Activated T-cell treated with anti-CD3 and anti-CD28 coated beads for 4 hours (primary cell): ENCODE measurements around the gene PTPRK.

Experiments
- DNase-seq: peaks from one replicate; pipeline ENCODE4 v3.0.0-alpha.2; 2020

Gene PTPRK

DNA sequence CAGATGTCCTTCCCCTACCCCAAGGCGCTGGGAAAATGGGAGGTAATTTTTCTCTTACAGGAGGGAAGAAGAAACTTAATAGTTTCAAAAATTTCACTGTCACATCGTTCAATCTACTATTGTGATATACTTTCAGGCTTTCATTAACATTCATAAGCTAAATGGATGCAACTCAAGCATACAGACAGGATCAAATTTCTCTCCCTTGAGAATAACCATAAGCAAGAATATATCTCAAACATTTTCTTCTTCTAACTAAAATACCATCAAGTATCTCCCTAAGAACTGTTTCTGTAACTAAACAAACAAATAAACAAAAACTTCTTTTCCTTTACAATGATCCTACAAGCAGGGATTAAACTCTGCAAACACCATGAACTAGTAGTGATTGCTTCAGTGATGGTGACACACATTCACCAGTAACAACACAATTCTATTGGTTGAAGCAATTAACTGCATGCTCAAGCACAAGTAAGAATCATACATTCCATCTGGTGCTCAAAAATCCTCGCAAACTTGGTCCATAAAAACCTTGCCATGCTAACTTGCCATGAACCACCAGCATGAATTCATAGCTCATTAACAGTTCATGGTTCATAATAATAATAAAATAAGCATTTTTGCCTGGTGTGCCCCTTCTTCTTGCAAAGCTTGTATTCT is 183.8 kb downstream of the PTPRK start:
- no peak for DNase-seq

DNA sequence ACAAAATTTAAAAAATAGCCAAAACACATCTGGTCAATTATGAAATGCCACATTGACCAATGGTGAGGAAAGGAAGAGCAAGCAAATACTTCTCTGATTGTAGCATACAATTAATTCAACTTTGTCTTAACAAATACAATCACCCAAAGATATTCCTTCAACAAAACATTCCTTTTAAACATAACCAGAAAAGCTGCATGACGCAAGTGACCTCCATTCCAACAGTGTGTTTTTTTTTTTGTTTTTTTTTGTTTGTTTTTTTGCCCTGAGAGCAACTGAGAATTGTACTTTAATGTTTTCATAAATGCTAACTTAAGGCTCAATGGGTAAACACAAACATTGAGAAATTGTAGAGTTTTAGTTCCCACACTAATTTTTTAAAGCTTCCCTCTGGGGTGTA is 184.4 kb downstream of the PTPRK start:
- no peak for DNase-seq

DNA sequence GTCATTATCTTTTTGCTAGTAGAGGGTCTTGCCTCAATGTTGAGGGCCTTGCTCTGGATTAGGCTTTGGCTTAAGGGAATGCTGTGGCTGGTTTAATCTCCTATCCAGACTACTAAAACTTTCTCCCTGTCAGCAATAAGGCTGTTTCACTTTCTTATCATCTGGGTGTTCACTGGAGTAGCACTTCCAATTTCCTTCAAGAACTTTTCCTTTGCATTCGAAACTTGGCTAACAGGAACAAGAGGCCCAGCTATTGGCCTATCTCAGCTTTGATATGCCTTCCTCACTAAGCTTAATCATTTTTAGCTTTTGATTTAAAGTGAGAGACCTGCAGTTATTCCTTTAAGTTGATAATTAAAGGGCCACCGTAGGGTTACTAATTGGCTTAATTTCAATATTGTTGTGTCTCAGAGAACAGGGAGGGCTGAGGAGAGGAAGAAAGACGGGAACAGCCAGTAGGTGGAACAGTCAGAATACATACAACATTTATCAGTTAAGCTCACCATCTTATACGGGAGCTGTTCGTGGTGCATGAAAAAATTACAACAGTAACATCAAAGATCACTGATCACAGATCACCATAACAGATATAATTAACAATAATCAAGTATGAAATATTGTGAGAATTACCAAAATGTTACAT is 186.7 kb downstream of the PTPRK start:
- DNase-seq = no peak

DNA sequence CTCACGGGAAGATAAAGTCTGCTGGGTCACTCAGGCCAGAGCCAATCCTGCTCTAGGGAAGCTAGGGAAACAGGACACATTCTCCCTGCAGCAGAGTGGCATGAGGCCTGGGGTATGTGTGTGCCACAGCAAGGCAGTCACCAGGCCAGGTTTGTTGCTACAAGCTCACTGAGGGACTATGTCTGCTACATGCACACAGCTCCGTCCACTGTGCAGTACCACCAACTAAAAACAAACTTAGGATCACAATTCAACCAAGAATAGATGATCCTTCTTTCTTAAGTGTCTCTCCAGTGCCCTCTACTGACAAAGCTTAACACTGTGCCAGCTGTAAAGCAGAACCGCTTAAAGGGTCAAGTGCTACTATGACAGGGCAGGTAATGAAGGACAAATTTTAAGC is 192.5 kb downstream of the PTPRK start:
- peak; percentile 9 for DNase-seq

DNA sequence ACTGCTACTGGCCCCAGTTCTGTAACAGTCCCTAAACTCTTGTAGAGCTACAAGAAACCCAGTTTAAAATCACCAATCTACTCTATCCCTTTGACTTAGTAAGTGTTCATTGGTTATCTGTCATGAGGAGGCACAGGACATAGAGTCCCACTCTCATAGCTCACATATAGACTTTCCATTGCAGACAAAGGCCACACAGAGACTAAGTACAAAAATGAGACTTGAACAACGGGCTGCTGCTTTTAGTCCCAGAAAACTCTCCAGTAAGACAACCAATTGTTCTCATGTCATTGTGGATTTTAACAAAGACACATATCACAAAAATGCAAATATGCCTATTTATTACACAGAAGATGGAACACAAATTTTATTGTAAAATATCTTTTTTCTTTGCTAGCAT is 197.4 kb downstream of the PTPRK start:
- no peak for DNase-seq

DNA sequence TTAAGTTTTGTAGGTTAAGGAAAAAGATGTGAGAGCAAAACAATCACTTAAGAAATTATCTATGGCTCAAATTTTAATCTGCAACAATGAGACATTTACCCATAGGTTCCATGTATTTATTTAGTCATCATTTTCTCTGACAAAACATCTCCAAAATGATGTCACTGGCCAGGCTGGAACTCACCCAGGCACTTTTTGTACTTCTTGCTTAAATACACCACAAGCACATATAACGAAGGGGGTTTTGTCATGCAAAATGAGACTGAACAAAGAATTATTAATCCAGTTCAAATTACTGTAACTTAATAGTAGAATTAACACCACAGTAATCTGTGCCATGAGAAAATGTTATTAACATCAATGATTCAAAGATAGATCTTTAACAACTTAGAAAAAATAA is 200.5 kb downstream of the PTPRK start:
- no peak for DNase-seq

DNA sequence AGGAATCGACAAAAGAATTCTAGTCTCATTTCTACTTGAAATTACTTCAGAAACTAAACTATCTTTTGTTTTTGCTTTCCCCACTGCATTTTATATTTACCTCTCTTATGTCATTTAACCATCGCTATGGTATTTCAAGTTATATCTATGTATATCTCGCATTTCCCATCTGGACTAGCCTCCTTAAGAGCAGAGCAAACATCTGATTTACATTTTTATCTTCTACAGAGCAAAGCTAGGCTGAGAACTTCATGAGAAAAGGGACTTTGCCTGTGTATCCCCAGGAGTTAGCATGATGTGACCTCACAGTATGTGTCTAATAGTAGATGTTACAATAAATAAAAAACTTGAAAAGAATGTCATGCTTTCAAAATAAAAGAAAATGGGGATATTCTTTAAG is 201.2 kb downstream of the PTPRK start:
- DNase-seq = no peak

DNA sequence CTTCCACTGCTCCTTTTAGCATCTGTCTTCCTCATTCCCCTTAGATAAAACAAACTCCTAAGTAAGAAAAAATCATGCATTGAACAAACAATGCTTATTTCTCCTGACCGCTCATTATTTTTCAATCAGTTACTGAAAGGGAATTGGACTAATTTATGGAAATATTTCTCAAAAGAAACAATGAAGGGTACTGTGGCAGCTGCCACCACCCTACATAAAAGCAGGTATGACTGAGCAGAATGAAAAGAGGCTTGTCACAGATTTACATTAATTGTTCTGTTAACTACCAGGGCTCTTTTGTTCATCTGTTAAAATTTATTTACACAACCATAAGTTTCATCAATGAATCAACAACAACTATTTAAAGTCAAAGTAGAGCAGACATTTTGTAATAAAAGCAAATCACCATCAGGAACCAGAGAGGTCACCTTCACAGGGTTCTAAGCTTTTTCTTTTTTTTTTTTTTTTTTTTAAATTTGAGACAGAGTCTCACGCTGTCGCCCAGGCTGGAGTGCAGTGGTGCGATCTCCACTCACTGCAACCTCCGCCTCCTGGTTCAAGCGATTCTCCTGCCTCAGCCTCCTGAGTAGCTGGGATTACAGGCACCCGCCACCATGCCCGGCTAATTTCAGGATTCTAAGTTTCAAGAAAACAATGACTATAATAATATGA is 204.0 kb downstream of the PTPRK start:
- no peak for DNase-seq

DNA sequence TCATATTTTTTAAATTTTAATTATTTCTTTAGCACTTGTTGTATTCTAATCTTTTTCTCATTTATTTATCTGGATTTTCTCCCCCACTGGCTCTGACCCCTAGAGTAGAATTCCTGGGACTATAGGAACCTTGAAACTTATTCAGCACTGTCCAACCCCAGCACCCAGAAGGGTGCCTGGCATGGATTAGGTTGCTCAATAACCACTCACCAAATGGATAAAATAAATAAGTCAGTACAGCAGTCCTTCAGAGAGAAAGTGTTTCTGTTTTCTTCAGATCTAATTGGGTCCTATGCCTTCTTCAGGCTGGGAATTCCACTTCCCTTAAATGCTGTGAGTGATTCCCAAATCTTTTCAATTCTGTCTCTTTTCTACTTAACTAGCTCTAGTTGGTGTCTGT is 206.2 kb downstream of the PTPRK start:
- DNase-seq = no peak

DNA sequence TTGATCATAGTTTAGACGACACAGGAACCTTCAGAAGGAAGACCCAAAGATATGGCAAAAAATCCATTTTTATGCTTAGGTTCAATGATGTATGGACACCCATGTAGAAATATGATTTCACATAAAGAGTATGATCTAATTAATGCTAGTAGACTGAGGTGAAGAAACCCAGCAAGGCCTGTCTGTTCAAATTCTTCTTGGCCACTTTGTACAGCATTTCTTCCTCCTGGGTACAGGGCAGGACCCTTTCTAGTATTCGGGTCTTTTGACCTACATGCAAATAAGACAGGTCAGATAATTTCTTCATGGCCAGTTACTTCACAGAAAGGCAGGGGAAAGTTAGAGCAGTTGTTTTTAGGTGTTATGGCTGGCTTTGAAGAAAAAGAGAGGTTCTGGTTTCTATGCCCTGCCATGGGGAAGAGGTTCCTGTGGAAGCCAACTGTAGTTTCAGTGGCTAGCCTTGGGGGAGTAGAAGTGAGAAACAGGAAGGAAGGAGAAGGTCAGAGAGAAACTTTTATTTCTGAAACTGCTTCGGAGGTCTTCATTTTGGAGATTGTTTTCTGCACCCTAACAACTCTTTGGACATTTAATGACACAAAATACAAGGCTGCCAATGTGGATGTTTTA is 208.3 kb downstream of the PTPRK start:
- DNase-seq = no peak

DNA sequence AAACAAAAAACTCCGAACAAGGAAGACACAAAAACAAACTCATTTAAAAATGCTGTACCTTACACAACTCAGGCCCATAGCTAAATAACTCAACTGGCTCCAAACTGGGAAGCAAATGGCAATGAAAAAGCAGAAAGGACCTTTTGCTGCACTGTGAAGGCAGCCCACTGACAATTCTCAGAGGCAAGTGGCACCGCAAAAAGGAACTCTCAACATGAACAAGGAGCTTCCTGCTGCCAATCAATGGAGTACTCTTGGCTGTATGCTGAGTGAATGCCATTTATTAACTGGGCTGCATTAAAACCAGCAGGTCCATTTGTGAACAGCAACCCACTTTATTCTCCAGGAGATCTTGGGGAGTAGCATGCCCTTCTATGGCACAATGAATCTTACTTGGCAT is 209.9 kb downstream of the PTPRK start:
- no peak for DNase-seq

DNA sequence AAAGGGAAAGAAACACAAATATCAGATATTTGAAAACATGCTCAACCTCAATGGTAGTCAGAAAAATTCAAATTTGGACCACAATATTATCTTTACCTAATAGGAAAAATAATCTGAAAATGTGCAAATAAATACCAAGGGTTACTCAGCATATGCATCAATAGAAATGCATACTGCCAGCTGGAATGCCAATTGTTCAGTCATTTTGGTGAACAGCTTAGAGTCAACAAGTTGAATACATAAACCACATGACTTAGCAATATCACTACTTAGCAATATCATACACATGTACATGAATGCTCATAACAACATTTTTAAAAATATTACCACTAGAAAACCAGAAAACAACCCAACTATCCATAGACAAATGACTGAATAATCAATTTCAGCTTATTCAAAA is 212.7 kb downstream of the PTPRK start:
- DNase-seq = no peak

DNA sequence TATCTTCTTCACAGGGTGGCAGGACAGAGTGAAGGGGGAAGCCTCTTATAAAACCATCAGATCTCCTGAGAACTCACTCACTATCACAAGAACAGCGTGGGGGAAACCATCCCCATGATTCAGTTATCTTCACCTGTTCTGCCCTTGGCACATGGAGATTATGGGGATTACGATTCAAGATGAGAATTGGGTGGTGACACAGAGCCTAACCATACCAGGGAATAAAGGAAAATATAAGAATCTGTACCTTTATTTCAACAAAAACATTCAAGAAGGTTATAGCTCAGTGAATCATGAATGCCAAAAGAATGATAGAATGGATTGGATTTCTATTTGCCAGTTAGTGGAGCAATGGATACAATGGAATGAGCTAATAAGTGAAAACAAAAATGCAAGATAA is 214.4 kb downstream of the PTPRK start:
- no peak for DNase-seq

DNA sequence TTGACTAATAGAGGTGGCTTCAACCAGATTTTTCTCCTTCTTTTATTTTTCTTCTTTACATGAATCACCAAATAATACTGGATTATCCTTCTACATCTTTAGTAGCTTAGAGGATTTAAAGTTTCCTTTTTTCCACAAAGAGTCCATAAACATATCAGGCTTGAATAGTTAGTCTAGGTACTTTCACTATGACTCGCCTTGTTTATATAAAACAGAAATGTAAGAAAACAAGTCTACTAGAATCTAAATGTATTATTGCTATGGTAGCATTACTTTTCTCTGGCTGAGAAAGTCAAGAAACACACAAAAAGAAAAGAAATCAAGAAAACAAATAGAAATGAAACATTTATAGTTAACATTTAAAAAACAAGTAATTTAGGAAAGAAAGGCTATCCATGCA is 215.2 kb downstream of the PTPRK start:
- DNase-seq = no peak

DNA sequence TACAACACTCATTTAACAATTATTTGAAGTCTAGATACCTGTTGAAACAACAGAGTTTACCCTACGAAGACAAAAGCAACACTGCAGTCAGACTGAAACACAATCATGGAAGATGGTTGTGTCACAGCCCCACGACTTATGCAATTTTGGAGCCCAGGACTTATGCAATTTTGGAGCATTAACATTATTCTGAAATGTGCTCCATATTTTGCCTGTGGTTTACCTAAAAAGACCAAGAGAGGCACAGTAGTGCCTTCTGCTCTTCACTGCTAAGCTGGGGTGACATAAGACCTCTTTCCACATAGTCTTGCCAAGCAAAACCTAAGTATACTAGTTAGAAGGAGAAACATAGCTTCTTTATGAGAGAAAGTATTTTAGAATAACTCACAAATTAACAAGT is 216.5 kb downstream of the PTPRK start:
- no peak for DNase-seq

DNA sequence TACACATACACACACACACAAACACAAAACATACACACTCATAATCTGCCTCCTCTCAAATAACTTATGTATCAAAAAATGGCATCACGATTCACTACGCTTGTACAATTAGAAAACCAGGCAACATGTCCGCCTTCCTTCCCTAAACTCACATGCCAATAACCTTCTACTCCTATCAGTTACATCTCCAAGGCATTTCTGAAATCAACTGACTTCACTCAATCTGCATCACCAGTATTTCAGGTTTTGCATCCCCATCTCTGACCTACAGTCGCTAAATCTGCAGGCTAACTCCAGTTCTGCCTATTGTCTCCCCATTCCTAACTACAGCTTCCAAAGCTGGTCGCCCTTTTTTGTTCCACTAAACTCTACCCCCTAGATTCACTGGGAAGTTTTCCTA is 217.5 kb downstream of the PTPRK start:
- DNase-seq = no peak

DNA sequence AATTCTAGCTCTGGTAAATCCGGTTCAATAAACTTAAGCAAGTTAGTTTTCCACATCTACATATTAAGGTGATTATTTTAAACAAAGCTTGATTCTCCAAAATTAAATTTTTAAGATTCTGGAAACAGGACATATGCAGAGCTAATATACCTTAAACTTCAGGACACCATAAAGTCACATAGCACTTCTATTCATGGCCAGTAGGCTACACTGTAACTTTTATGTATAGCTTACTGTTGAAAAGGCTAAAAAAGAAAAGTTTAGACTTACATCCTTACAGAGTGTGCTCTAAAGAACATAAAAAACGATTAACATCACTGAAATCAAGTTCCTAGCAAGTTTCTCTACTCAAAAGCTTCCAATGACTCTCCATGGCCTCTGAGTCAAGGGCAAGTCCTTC is 224.7 kb downstream of the PTPRK start:
- no peak for DNase-seq

DNA sequence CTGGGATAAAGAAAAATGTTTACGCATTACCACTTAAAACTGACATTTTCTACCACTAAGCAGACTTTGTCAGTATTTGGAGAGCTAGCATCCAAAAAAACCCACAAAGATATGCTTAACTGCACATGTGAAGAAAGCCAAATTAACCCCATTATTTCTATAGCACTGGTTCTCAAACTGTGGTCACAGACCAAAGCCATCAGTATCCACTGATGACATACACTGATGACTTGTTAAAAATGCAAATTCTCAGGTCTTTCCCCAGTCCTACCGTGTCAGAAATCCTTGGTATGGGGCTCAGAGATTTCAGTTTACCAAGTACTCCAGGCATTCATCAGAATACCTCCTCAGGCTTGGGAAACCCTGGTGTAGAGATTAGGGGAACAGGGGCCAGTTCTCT is 230.2 kb downstream of the PTPRK start:
- DNase-seq = no peak

DNA sequence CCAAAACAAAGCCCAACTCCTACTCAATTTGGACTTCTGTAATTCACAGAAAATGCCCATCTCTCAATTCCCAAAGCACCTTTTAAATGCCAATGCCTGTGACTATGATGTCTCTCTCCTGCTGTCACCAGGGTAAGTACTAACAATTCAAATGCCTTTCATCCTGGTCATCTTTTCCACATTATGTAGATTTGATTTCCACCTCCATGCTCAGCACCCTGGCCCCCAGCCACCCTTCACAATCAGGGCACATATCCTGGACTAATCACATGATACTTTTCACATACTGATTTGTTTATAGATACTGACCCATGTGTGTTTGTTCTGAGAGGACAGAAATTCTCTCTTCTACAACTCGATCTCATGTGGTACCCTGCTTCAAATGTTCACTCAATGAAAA is 236.3 kb downstream of the PTPRK start:
- no peak for DNase-seq

DNA sequence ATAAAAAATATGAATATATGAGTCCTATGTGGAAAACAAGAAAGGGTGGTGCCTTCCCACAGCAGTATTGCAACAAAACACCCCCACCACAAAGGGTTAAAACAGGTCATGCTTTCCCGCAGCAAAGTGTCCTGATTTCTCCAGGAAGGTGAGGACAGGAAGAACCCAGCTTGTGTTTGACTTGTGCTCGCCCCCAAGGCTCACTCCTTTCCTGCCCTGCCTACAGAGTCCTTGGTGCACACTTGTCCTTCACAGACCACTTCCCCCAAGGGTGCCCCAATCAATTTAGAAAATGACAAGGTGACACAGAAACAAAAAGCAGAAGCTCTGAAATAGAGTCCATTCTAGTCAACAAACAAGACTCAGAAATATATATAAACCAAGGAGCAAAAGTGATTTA is 237.4 kb downstream of the PTPRK start:
- DNase-seq = no peak

DNA sequence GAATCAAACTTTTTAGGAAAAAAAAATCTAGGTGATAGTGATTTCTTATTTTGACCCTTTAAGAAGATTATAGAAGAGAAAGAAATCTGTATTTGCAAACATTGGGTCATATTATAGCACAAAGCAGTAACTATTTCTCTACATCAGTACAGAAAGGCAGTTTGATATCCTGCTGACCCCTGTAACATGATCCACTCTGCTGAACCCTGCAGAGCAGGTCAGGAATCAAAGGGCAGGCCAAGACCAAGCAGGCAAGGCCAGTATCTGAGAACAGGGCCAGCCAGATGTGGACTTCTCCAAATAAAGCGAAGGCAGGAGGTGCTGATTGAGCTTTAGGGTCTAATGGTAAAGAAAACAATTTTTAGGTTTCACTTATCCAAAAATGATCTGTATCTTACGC is 239.4 kb downstream of the PTPRK start:
- no peak for DNase-seq

DNA sequence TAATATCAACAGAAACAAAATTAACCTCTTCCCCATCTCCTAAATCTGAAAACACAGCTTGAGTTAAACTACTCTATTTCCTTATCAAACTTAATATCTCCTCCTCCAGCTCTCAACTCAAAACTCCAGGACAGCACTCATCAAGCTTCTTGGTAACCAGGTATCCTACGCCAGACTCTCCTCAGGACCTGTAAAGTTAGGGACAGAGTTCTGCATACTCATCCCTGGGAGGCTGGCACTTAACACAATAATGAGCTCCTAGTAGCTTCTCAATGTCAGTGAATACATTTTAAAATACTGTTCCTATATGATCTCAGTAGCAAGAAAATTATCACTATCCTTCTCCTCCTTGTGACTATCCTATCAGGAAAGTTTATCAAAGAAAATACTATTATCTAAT is 240.3 kb downstream of the PTPRK start:
- no peak for DNase-seq

DNA sequence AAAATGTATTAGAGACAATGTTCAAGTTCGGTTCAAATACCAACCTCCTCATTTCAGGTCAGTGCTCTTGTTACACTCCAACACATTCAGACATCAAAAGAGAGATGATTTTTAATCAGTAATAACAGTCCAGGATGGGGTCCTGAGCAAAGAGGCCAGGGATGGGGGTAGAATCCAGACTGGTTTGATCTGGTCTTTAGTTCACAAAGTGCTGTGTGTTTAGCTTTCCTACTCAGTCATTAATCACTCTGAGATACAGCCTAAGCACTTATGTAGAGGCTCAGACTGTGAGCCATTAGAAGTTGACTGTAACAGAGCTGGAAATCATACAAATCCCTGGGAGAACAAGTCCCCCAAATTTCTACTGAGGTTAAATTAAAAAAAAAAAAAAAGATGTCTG is 241.6 kb downstream of the PTPRK start:
- DNase-seq = no peak

DNA sequence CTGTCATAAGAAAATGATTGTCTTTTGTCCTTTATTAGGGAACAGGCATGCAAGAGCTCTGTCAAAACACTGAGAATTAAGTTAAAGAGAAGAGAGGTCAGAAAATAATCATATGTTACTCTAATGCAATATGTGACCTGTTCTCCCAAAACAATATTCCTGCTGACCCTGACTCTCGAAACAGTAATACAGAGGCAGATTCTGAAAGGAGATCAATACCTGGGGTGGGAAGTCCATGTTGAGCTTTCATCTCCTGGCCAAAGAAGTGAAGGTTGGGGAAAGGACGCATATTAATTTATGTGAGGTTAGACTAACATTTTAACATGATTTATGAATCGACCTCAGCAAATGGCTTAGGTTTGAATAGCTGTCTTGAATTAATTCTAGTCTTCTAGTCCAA is 243.0 kb downstream of the PTPRK start:
- no peak for DNase-seq
